ENCODE measurements around the gene NCK1.

GRCh38 chr3:136914739-136915138 lies 52.7 kb downstream of the NCK1 start:
- TF ChIP-seq CTCF (IDR thresholded peaks at IDR 0.05; ENCODE audit: low read depth, low read length): no peak
- no peak for TF ChIP-seq POLR2A (IDR thresholded peaks at IDR 0.05; ENCODE audit: extremely low read depth, insufficient read length)
- no peak for TF ChIP-seq MAX (IDR thresholded peaks at IDR 0.05; ENCODE audit: low read depth, low read length)
